AG10803 (cell line): Measurements from ENCODE around the gene EIF1B.

ENCODE experiments used
- DNase-seq: peaks from one replicate; pipeline ENCODE4 v3.0.0; 2010; ENCODE audit warnings: low read depth
- H3K4me3 ChIP-seq: 2 replicates; pipeline ENCODE4 v1.5.1; 2011; ENCODE audit warnings: mild to moderate bottlenecking, low read length, control low read depth
- CTCF ChIP-seq: conservative IDR thresholded peaks from 2 replicates; pipeline ENCODE4 v1.5.1; 2011; ENCODE audit warnings: mild to moderate bottlenecking, low read length, control low read depth, inconsistent platforms

The EIF1B gene

GRCh38 chr3:40309418-40309924, at the start of gene EIF1B:
TSS of gene EIF1B (plus strand) at chr3:40309707. CDS start at chr3:40309942, 235 bp downstream.
- peak; percentile 97 for DNase-seq

DNA sequence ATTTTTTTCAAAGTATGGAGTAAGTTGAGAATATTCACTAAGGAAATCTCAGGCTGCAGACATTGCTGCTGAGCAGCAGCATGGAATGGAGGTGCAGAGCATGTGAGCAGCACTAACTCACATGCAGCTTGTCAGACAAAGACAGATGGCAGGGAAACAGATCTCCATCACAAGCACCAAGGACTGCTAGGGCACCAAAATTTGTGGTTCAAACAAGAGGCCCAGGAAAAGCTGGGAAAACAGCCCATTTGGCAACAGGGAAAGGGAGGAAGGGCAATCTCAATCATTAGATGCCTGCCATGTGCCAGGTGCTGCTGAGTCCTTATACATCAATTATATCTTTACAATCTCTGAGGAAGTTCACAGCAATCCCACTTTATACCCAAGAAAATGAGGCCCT, 47.2 kb upstream of the EIF1B start:
- no peak for DNase-seq
- H3K4me3 ChIP-seq: no peak overlapping the region

More at GRCh38 chr3:40309418-40309924, at the start of gene EIF1B:
- TF ChIP-seq CTCF: peak; percentile 77
- peak within 1 kb of the TSS; percentile 79 for H3K4me3 ChIP-seq

GRCh38 chr3:40264451-40264850, 45.1 kb upstream of the EIF1B start:
- no peak for TF ChIP-seq CTCF
- no peak overlapping the region for H3K4me3 ChIP-seq
- no peak for DNase-seq

More for the DNA sequence above, 47.2 kb upstream of the EIF1B start:
- no peak for TF ChIP-seq CTCF

GRCh38 chr3:40265181-40265580, 44.3 kb upstream of the EIF1B start:
- no peak for DNase-seq
- no peak overlapping the region for H3K4me3 ChIP-seq
- TF ChIP-seq CTCF: no peak

DNA sequence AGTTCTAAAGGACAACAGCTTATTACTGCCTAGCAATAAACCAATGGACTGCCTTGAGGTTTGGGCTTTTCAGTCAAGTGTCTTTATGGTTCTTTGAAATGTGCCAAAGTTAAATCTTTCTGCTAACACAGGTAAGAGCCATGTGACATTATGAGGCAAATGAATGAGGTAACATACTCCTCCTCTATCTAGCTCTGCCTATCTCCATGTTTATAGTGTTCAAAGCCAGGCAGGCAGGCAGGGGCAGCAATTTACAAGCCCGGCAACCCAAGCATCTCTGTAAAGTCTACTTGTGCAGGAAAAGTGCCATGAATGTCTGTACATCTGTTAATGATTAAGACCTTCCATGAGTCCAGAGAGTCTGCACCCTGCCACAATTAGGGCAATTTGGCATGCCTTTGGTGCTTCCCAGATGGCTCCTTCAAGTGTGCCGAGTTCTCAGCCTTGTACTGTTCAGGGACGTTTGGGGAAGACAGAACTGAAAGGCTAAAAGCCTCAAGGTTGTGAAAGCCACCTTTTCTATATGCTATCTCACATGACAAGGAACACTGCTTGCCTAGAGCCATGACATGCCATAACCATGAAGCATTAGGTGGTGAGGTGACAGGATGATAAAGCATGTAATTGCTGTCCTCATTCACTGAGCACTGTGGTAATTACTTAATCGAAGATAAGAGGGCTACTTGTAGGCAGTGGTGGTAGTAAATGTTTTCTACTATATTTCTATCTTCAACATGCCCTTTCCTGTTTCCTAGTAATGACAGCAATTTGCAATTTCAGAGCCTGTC, 41.4 kb upstream of the EIF1B start:
- TF ChIP-seq CTCF: no peak
- H3K4me3 ChIP-seq: no peak overlapping the region
- peak; percentile 72 for DNase-seq

DNA sequence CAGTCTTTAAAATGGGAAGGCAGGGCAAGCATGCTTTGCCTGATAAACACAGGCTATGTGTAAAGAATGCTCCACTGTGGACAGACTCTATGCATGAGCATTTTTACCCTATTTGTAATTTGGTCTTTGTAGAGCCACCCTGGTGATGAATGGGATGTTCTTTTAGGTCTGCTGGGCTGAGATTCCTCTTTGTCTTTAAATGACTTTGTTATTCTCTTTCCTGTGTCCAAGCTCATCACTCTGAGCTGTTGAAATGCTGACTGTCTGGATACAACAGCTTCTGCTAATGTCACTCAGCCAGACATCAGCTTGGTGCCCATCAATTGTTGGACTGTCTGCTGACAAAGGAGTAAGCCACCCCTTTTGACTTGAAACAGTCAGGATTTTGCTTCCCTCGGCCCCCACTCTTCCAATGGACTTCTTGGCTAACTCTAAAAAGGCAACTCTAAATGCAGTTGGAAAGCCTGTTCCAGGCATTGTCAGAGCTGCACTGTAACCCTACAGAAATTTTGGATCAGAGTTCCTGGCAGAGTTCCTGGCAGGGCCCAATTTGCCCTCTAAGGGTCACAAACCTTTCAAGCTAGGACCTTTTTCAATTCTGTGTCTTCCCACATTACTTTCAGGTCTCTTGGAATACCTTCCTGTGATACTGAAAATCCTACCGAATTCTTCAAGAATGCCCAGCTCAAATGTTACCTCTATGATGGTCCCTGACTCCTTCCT, 40.5 kb upstream of the EIF1B start:
- no peak for DNase-seq
- no peak for TF ChIP-seq CTCF

GRCh38 chr3:40278791-40279190, 30.7 kb upstream of the EIF1B start:
- no peak overlapping the region for H3K4me3 ChIP-seq
- no peak for DNase-seq
- TF ChIP-seq CTCF: no peak

More for the DNA sequence above, 40.5 kb upstream of the EIF1B start:
- H3K4me3 ChIP-seq: no peak overlapping the region
